Fibroblast of mammary gland (primary cell): ENCODE results near the gene MAP6D1.
A peak's percentile ranks its signal among the peaks of the same experiment; 100 is the strongest.

Source experiments
- DNase-seq: peaks from one replicate; pipeline ENCODE4 v3.0.0-alpha.2; 2010; ENCODE audit warnings: low read depth
- H3K4me3 ChIP-seq: 2 replicates; pipeline ENCODE4 v1.5.1; 2011; ENCODE audit warnings: low read depth, mild to moderate bottlenecking, low read length, moderate library complexity; ENCODE audit not compliant: control insufficient read depth
- CTCF ChIP-seq: conservative IDR thresholded peaks from 2 replicates; pipeline ENCODE4 v1.5.1; 2011; ENCODE audit warnings: low read depth, low read length, inconsistent platforms; ENCODE audit not compliant: control insufficient read depth, insufficient read depth

MAP6D1 gene

GRCh38 chr3:183857863-183858262 is 32.5 kb upstream of the MAP6D1 start:
- H3K4me3 ChIP-seq = no peak overlapping the region
- no peak for TF ChIP-seq CTCF

GRCh38 chr3:183854318-183855035 is 29.1 kb upstream of the MAP6D1 start:
- DNase-seq = no peak
- H3K4me3 ChIP-seq = no peak overlapping the region
- no peak for TF ChIP-seq CTCF

More at GRCh38 chr3:183857863-183858262, 32.5 kb upstream of the MAP6D1 start:
- DNase-seq = no peak

GRCh38 chr3:183845608-183846288 is 20.4 kb upstream of the MAP6D1 start:
- no peak for TF ChIP-seq CTCF
- no peak overlapping the region for H3K4me3 ChIP-seq
- DNase-seq = peak; percentile 31

- TF ChIP-seq CTCF = no peak
- H3K4me3 ChIP-seq = no peak overlapping the region
- DNase-seq = no peak
Measured at GRCh38 chr3:183845090-183845489, 19.7 kb upstream of the MAP6D1 start.

GRCh38 chr3:183844606-183845005 is 19.2 kb upstream of the MAP6D1 start:
- DNase-seq = peak; percentile 83
- TF ChIP-seq CTCF = no peak

GRCh38 chr3:183839751-183840150 is 14.4 kb upstream of the MAP6D1 start:
- TF ChIP-seq CTCF = no peak

More at GRCh38 chr3:183844606-183845005, 19.2 kb upstream of the MAP6D1 start:
- H3K4me3 ChIP-seq = no peak overlapping the region

GRCh38 chr3:183837894-183838293 is 12.5 kb upstream of the MAP6D1 start:
- DNase-seq = no peak
- no peak for TF ChIP-seq CTCF
- H3K4me3 ChIP-seq = no peak overlapping the region

More at GRCh38 chr3:183839751-183840150, 14.4 kb upstream of the MAP6D1 start:
- no peak overlapping the region for H3K4me3 ChIP-seq
- DNase-seq = no peak
